Raji (cell line): ENCODE results near the gene FNDC3B.

Experiments used
- POLR2A ChIP-seq: IDR thresholded peaks from 2 replicates; pipeline ENCODE4 v1.6.1; 2011; ENCODE audit warnings: low read depth, low read length, control low read depth; ENCODE audit not compliant: insufficient read depth

The FNDC3B gene

DNA sequence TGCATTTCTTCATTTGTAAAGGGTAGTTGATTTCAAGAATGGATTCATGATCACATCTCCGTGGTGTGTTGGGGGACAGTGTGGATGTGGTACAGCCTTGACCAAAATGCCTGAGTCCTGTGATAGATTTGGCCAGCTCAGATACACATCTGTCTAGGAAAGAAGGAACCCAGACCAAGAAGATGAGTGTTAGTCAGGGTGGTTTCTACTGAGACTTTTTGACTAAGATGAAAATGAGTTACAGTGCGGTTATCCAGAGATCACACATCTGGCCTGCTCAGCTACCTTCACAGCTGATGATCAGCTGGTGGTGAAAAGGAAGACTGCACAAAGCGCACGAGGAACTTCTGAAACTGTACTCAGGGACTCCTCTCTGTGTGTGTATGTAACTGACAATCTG lies 68.0 kb downstream of the FNDC3B start:
- TF ChIP-seq POLR2A: no peak

DNA sequence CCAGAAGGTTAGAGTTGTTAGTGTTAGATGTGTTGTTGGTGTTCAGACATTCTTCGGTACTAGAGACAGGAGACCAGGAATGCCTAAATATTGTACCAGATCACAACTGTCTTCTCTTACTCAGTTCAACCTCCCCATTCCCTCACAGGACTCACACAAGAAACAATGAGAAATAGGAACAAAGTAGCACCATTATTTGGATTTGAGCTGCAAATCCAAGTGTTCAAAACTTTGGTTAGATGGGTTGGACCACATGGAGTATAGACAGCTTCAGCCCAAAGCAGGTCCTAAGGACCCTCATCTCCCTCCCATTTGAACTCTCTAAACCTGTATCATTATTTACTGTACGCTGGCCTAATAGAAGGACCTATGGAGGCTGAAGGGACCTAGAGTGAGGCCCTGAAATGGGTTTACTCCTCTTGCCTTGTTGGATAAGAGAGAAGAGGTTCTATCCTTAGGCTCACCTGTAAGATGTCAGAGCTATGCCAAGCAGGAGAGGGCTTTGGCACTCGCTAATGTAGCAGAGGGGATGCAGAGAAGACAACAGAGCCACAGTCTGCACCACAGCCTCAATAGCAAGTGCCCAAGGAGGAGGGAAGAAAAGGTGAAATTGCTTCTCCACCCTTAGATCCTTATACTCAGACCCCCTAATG lies 70.9 kb downstream of the FNDC3B start:
- TF ChIP-seq POLR2A: no peak

DNA sequence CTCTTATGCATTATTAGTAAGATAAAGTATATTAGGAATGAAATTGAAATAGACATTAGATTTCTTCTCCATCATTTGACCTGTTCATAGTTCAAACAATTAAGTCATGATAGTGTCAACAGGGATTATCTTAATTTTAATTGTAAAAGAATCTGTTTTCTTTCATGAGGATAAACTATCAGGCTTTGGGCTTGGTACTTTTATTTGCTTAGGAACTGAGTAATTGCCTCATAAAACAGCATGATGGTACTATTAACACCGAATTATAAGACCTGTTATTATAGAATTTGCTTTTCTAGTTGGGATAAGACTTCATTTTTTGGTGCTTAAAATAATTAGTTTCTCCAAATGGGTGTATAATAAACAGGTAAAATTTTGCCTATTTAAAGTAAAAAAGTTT lies 71.8 kb downstream of the FNDC3B start:
- TF ChIP-seq POLR2A: no peak

DNA sequence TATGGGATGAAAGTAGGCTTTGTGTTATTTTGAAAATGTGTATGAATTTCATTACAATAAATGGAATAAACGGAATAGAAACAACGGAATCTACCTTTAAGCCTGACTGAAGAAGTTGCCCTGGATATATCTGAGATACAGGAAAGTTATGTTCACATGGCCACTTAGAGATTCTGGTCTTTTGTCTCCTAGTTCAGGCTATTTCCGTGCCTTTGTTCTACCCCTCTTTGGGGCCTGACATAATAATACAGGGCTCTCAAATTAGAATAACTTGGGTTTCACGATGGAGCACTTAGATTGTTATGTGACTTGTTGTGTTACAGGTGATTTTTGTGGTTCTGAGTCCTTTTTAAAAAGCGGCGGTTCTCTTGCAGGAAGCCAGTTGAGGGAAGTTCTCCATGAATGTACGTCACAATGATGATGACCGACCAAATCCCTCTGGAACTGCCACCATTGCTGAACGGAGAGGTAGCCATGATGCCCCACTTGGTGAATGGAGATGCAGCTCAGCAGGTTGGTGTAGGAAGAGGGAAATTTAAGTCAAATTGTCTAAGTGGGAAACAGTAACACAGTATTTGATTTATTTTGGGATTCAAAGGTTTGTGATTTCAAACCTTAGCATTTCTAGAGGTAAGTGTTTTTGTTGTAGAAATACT lies 72.8 kb downstream of the FNDC3B start:
- TF ChIP-seq POLR2A: no peak

DNA sequence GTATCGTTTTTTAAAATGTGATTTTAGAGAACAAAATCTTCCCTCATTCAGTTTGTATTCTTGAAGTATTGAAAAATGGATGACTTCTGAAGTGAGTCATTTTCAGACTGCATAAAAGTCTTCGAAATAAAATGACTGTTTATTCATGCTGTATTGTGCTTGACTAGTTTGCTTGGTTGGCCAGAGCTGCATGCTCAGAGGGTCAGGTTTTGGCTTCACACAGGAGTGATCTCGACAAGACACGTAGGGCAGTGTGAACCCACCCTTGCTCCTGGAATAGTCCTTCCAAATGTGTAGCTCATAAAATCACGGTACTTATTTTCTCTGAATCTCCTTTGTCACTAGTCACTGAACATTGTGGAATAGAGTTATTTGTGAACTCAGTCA lies 73.3 kb downstream of the FNDC3B start:
- no peak for TF ChIP-seq POLR2A

DNA sequence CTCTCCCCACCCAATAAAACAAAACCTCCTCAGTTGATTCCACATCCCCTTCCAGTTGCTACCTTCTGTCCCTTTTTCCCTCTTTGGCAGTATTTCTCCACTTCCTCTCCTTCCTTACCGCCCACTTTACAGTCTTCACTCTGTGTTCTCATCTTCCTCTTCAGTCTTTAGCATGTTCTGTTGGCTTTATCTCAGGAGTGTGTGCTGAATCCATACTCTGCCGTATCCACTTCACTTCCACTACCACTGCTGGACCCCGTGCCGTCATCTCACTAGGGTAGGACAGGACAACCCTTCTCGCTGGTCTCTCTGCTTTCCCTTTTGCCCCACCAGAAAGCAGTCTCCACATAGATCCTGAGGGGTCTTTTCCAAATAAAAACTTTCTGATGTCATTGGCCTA lies 74.3 kb downstream of the FNDC3B start:
- no peak for TF ChIP-seq POLR2A

DNA sequence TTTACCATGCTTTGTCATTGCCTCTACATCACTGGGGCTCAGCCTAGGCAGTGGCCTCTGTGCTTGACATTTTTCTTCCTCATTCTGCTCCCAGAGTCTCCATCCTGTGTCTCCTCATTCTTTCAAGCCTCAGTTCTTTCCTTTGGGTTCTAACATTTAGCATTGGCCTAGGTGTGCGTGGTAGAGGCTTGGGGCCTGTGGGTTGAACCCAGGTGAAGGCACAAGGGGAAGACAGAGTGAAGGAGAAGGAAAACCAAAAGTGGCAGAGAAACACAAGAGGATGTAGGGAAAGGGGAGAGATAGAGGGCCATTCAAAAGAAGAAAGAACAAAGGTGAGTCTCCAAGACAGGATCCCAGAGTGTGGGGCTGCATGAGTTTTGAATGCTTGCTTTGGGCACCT lies 75.7 kb downstream of the FNDC3B start:
- no peak for TF ChIP-seq POLR2A

DNA sequence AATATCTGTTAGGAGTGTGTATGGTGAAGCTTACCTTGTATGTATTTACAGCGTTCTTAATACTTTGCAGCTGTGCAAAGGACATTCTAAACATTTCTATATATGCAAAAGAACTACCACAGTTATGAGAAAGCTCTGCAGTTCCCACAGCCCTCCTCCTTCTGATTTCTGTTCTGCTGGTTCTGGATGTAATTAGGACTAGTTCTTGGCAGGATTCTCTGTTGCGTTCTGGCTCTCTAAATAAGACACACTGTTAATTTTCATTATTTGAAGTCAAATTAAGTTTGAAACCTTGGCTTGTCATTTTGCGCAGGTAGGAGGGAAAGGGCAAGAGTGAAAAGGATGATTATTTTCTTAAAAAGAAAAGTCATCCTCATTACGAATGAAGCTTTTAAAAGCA lies 76.4 kb downstream of the FNDC3B start:
- no peak for TF ChIP-seq POLR2A

DNA sequence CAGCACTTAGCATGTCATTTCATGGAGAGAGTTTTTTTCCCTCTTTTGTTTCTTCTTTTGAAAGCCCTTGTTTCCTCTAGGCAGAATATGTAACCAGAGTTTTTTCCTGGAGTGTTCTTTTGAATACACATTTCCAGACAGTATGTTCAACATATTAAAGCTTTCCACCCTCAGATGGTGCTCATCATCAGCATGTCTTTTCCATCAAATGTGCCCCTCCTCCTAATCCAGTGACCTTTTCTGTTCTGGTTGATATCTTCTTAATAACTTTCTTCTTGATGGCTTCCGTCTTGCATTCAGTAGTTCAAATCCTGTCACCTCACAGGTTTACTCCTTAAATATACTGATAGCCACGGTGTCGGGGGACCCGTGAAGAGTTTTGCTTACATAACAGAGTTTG lies 78.6 kb downstream of the FNDC3B start:
- TF ChIP-seq POLR2A: no peak

DNA sequence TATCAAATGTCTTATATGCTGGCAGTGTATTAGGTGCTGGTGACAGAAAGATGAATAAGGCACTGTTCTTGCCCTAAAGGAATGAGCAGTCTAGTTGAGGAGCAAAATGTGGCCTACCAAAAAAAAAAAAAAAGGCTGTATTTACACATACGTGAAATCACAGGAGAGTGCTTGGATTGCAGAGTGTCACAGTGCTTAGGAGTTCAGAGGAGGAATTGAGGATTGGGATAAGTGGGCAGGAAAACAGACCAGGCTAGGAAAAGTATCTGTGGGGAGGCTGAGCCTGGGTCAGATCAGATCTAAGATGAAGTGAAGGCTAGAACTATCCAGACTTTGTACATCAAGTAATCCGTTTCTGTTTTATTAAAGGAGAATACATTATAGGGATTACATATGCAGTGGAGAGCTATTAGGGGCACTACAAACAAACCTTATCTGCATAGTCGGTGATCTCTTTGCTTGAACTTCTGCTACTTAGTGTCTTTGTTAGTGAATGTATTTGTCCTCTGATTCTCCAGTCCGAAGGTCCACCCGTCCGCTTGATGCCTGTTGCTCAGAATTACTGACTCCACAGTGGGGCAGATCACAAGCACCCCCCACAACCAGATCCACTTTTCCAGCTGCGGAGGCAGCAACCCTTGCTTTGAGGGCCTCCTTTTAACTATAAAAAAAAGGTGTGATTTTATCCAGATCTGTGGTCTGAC lies 80.0 kb downstream of the FNDC3B start:
- TF ChIP-seq POLR2A: no peak

DNA sequence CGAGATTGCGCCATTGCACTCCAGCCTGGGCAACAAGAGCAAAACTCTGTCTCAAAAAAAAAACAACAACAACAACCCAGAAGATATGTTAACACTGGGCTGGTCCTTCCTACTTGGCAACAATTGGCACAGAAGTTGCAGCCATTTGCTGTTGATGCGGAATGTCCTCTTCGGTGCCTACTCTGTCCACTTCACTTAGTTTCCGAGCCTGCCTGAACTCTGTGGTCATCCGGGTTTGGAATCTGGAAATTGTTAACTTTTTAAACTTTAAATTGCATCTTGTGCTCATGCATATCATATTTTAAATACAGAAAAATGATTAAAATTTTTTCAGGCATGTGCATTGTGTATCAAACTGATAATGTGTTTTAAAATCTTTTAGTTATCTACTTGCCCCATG lies 81.5 kb downstream of the FNDC3B start:
- TF ChIP-seq POLR2A: no peak

DNA sequence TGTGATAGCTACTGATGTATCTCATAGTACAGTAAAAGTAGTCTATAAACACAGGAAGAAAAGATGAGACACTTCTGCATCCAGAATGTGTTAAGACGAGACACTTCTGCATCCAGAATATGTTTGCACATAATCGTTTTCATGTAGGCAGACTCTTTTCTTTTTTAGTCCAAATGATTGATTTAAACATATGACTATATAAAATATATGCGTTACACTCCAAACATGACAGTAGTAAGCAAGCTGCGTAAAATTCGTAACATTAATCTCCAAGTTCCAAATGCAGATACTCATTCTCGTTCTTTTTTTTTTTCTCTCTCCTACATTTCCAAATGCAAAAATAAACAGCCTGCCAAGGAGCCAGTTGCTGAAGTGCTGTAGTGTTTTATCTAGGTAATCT lies 82.6 kb downstream of the FNDC3B start:
- TF ChIP-seq POLR2A: no peak

DNA sequence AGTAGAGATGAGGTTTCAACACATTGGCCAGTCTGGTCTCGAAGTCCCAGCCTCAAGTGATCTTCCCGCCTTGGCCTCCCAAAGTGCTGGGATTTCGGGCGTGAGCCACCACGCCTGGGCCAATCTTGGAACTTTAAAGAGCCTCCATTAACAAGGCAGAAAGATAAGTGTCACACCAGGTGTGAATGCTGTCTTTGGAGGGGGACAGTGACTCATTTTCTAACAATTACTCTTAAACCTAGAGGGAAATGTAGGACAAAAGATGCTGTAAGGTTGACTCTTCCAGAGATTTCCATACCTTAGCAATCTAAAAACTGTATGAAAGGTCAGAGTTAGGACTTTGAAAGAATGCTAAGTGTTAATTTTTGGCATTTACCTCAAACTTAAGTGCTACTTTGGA lies 84.9 kb downstream of the FNDC3B start:
- TF ChIP-seq POLR2A: no peak

DNA sequence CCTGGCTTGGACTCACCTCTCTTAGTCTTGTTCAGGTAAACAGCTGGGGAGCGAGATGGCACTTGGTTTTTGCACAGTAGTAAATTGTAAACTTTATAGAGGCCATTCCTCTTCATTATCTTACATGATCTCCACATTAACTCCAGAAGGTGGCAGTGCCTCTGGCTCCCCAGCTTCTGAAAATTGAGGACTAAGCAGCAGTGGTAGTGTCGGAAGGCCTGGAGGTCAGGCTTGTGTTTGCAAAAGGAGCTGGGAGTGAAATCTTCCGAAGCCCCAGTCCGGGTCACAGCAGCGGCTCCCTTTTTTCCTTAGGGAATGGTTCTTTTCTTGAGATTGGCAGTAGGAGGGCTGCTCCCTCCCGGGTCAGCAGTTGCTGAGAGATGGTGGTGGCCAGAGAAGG lies 85.7 kb downstream of the FNDC3B start:
- no peak for TF ChIP-seq POLR2A

DNA sequence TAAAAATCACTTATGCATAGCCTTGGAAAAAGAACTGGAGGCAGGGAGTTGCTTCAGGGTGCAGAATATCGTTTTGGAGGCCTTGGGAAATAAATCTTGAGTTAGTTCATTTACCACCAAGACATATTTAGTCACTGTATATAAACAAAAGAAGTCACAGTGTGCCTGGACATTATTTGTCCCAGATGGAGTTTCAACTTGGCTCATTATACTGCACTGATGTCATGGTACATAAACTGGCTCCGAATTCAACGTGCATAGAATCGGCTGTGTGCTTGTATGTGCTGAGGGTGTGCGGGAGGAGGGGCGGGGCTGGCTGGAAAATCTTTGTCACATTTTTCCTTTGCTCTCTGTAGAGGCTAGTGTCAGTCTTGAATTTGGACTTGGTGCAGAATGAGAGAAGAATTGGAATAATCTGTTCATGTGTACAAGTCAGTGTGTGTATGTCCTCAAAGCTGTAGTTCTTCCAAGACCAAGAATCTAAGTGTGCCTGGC lies 86.6 kb downstream of the FNDC3B start:
- no peak for TF ChIP-seq POLR2A

DNA sequence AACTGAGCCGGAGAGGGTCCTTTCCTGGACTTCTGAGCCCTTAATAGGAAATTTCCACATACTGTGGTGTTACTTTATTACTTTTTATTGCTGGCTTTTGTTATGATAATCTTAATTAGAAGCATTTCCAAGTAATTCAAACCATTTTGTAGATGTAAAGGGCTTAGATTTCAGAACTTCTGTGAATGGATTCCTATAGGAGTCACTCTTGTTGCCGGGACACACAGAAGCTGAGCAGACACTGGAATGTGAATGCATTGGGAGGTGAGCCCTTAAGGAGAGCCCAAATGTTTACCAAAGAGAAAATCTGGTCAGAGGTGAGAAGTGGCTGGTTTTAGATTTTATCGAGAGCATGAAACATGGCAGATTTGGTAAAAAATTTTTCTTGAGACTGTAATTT lies 87.4 kb downstream of the FNDC3B start:
- TF ChIP-seq POLR2A: no peak
